HAP-1 (cell line): ENCODE measurements around the gene MLNR.

Experiments
- DNase-seq, 2 experiments: peaks; one replicate each; pipeline ENCODE4 v3.0.0-alpha.2; 2016 to 2020; ENCODE audit warnings: low spot score in 2 of 2
- H3K27me3 ChIP-seq: fragments of 250-450 bp; sonication (Bioruptor Pico); 2 replicates; pipeline ENCODE4 v1.5.1; 2020; ENCODE audit warnings: low read depth, mild to moderate bottlenecking, moderate library complexity
- H3K36me3 ChIP-seq: fragments of 250-450 bp; sonication (Bioruptor Pico); replicated peaks from 2 replicates; pipeline ENCODE4 v1.5.1; 2020; ENCODE audit warnings: mild to moderate bottlenecking
- H3K4me1 ChIP-seq: fragments of 250-450 bp; sonication (Bioruptor Pico); 2 replicates; pipeline ENCODE4 v1.5.1; 2020; ENCODE audit warnings: mild to moderate bottlenecking
- H3K4me3 ChIP-seq: fragments of 250-450 bp; sonication (Bioruptor Pico); 2 replicates; pipeline ENCODE4 v1.5.1; 2020; ENCODE audit warnings: mild to moderate bottlenecking, moderate library complexity
- H3K9me3 ChIP-seq: fragments of 250-450 bp; sonication (Bioruptor Pico); 2 replicates; pipeline ENCODE4 v1.5.1; 2020; ENCODE audit warnings: mild to moderate bottlenecking, moderate library complexity
- in situ Hi-C: fragments of 300-500 bp; cut with MboI; formaldehyde crosslinking; loops from 3 replicates; pipeline ENCODE4 v1.14.3; 2020; ENCODE audit warnings: low sequenced_read_pairs, inconsistent platforms, mixed read lengths

Gene MLNR

GRCh38 chr13:49246850-49247642 is 26.9 kb downstream of the MLNR start:
- H3K27me3 ChIP-seq = no peaks in the 10 kb centered on the region
- H3K4me3 ChIP-seq = peak overlapping the region; percentile 71
- DNase-seq = no peak
- H3K4me1 ChIP-seq = peaks cover 11% of the 10 kb centered on the region
- in situ Hi-C loops = no loop called here
- peaks cover 7% of the 10 kb centered on the region; the same call in 1 of the 2 replicates for H3K36me3 ChIP-seq
- no peaks in the 10 kb centered on the region for H3K9me3 ChIP-seq

- no peaks in the 10 kb centered on the region for H3K9me3 ChIP-seq
- peaks cover 11% of the 10 kb centered on the region for H3K4me1 ChIP-seq
- in situ Hi-C loops = no loop called here
- H3K4me3 ChIP-seq = peak within 1 kb of the TSS; percentile 71
- H3K36me3 ChIP-seq = peaks cover 7% of the 10 kb centered on the region; the same call in 1 of the 2 replicates
- peak; percentile 89 to 99 for DNase-seq
- no peaks in the 10 kb centered on the region for H3K27me3 ChIP-seq
Measured at GRCh38 chr13:49247643-49248621, 27.8 kb downstream of the MLNR start, which contains the start of gene CDADC1. TSS of gene CDADC1 (plus strand) at chr13:49247925. CDS start at chr13:49248038, 113 bp downstream.

- in situ Hi-C loops = no loop called here
- peak overlapping the region; percentile 71 for H3K4me3 ChIP-seq
- H3K36me3 ChIP-seq = peaks cover 7% of the 10 kb centered on the region; the same call in 1 of the 2 replicates
- peaks cover 11% of the 10 kb centered on the region for H3K4me1 ChIP-seq
- H3K27me3 ChIP-seq = no peaks in the 10 kb centered on the region
- no peak for DNase-seq
- no peaks in the 10 kb centered on the region for H3K9me3 ChIP-seq
Measured at GRCh38 chr13:49248622-49249002, 28.5 kb downstream of the MLNR start.

- no peak for DNase-seq
- in situ Hi-C loops = no loop called here
- Histone ChIP-seq H3K36me3 (peaks cover 20% of the 10 kb centered on the region), H3K27me3 (no peaks in the 10 kb centered on the region), H3K4me1 (peaks cover 11% of the 10 kb centered on the region), H3K9me3 (no peaks in the 10 kb centered on the region), H3K4me3 (no peak overlapping the region)
Measured at GRCh38 chr13:49251326-49251725, 31.2 kb downstream of the MLNR start.

GRCh38 chr13:49253310-49253709 is 33.2 kb downstream of the MLNR start:
- H3K36me3 ChIP-seq = peaks cover 33% of the 10 kb centered on the region
- 0 out of 2 replicates have a peak, but pooled peaks cover 4% of the 10 kb centered on the region for H3K4me1 ChIP-seq
- H3K27me3 ChIP-seq = no peaks in the 10 kb centered on the region
- in situ Hi-C loops = no loop called here
- DNase-seq = no peak
- no peaks in the 10 kb centered on the region for H3K9me3 ChIP-seq
- no peak overlapping the region for H3K4me3 ChIP-seq

GRCh38 chr13:49254007-49254406 is 33.9 kb downstream of the MLNR start:
- Histone ChIP-seq H3K4me1 (0 out of 2 replicates have a peak, but pooled peaks cover 2% of the 10 kb centered on the region), H3K9me3 (no peaks in the 10 kb centered on the region), H3K27me3 (no peaks in the 10 kb centered on the region), H3K4me3 (no peak overlapping the region), H3K36me3 (peaks cover 33% of the 10 kb centered on the region)
- DNase-seq = no peak
- in situ Hi-C loops = no loop called here

- in situ Hi-C loops = no loop called here
- Histone ChIP-seq H3K36me3 (peaks cover 35% of the 10 kb centered on the region), H3K4me1 (no peaks in the 10 kb centered on the region), H3K27me3 (no peaks in the 10 kb centered on the region), H3K9me3 (no peaks in the 10 kb centered on the region), H3K4me3 (no peak overlapping the region)
- DNase-seq = no peak
Measured at GRCh38 chr13:49256841-49257240, 36.7 kb downstream of the MLNR start.

- in situ Hi-C loops = no loop called here
- peaks cover 36% of the 10 kb centered on the region for H3K36me3 ChIP-seq
- no peak for DNase-seq
- no peak overlapping the region for H3K4me3 ChIP-seq
- H3K4me1 ChIP-seq = no peaks in the 10 kb centered on the region
- H3K27me3 ChIP-seq = no peaks in the 10 kb centered on the region
- no peaks in the 10 kb centered on the region for H3K9me3 ChIP-seq
Measured at GRCh38 chr13:49258089-49258796, 38.1 kb downstream of the MLNR start.

GRCh38 chr13:49259586-49259985 is 39.4 kb downstream of the MLNR start:
- DNase-seq = no peak
- H3K9me3 ChIP-seq = no peaks in the 10 kb centered on the region
- no peak overlapping the region for H3K4me3 ChIP-seq
- in situ Hi-C loops = no loop called here
- no peaks in the 10 kb centered on the region for H3K4me1 ChIP-seq
- peaks cover 31% of the 10 kb centered on the region for H3K36me3 ChIP-seq
- H3K27me3 ChIP-seq = no peaks in the 10 kb centered on the region

GRCh38 chr13:49262634-49263033 is 42.5 kb downstream of the MLNR start:
- DNase-seq = no peak
- H3K27me3 ChIP-seq = no peaks in the 10 kb centered on the region
- in situ Hi-C loops = no loop called here
- no peaks in the 10 kb centered on the region for H3K4me1 ChIP-seq
- H3K36me3 ChIP-seq = peaks cover 11% of the 10 kb centered on the region
- H3K4me3 ChIP-seq = no peak overlapping the region
- no peaks in the 10 kb centered on the region for H3K9me3 ChIP-seq

GRCh38 chr13:49265822-49266221 is 45.7 kb downstream of the MLNR start:
- Histone ChIP-seq H3K9me3 (no peaks in the 10 kb centered on the region), H3K27me3 (no peaks in the 10 kb centered on the region), H3K4me3 (no peak overlapping the region), H3K36me3 (peaks cover 10% of the 10 kb centered on the region), H3K4me1 (no peaks in the 10 kb centered on the region)
- no peak for DNase-seq
- in situ Hi-C loops = no loop called here

- Histone ChIP-seq H3K4me3 (no peak overlapping the region), H3K4me1 (no peaks in the 10 kb centered on the region), H3K36me3 (no peaks in the 10 kb centered on the region), H3K27me3 (no peaks in the 10 kb centered on the region), H3K9me3 (no peaks in the 10 kb centered on the region)
- in situ Hi-C loops = no loop called here
- no peak for DNase-seq
Measured at GRCh38 chr13:49271264-49271663, 51.1 kb downstream of the MLNR start.
